PFSK-1 (cell line): Measurements from ENCODE around the gene CTIF.

ENCODE experiments used
- FOXP2 ChIP-seq: optimal IDR thresholded peaks from 2 replicates; pipeline ENCODE3; 2011; ENCODE audit warnings: borderline replicate concordance, control low read depth, inconsistent platforms; ENCODE audit not compliant: insufficient read depth; ENCODE audit errors: extremely low read length, extremely low read depth
- POLR2AphosphoS5 ChIP-seq: IDR thresholded peaks from 2 replicates; pipeline ENCODE4 v1.6.1; 2012; ENCODE audit warnings: low read depth, mild to moderate bottlenecking, control low read depth, low read length, moderate library complexity
- REST ChIP-seq, 2 experiments: IDR thresholded peaks; 2 replicates each; pipeline versions ENCODE4 v1.6.1 to v1.8.0; 2011 to 2012; ENCODE audit warnings: low read depth in 2 of 2, low read length in 2 of 2, control low read depth in 1 of 2, inconsistent platforms in 1 of 2, mild to moderate bottlenecking in 1 of 2, moderate library complexity in 1 of 2; ENCODE audit not compliant: insufficient read depth in 1 of 2
- SIN3A ChIP-seq: IDR thresholded peaks from 2 replicates; pipeline ENCODE4 v1.6.1; 2012; ENCODE audit warnings: mild to moderate bottlenecking, low read length, moderate library complexity, borderline replicate concordance; ENCODE audit not compliant: insufficient read depth
- TAF1 ChIP-seq: IDR thresholded peaks from 2 replicates; pipeline ENCODE4 v1.6.1; 2012; ENCODE audit warnings: low read length, control low read depth, borderline replicate concordance; ENCODE audit not compliant: insufficient read depth

CTIF gene

GRCh38 chr18:48905513-48905912 lies 366.7 kb downstream of the CTIF start:
- TF ChIP-seq FOXP2 = no peak
- no peak for TF ChIP-seq TAF1
- no peak for TF ChIP-seq REST (IDR thresholded peaks at IDR 0.05; ENCODE audit: insufficient read depth in 1 of 2, low read depth in 2 of 2, low read length in 2 of 2)
- TF ChIP-seq SIN3A = no peak
- no peak for TF ChIP-seq POLR2AphosphoS5

DNA sequence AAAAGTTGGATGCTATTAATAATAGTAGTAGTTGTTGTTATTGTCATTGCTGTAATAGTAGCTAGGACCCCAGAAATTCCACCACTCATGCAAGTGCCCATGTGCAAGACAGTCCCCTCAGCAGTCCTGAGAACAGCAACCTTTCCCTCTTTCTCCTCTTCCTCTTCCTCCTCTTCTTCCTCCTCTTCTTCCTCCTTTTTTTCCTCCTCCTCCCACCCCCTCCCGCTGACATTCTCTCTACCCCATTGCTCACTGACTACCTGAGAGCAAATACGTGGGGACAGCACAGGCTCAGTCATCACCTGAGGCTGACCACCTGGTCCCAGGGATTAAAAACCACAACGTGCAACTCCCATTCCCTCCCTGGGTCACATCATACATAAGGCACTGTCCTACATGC lies 370.1 kb downstream of the CTIF start:
- no peak for TF ChIP-seq FOXP2
- no peak for TF ChIP-seq SIN3A
- no peak for TF ChIP-seq TAF1
- TF ChIP-seq REST (IDR thresholded peaks at IDR 0.05; ENCODE audit: insufficient read depth in 1 of 2, low read depth in 2 of 2, low read length in 2 of 2) = no peak
- no peak for TF ChIP-seq POLR2AphosphoS5

DNA sequence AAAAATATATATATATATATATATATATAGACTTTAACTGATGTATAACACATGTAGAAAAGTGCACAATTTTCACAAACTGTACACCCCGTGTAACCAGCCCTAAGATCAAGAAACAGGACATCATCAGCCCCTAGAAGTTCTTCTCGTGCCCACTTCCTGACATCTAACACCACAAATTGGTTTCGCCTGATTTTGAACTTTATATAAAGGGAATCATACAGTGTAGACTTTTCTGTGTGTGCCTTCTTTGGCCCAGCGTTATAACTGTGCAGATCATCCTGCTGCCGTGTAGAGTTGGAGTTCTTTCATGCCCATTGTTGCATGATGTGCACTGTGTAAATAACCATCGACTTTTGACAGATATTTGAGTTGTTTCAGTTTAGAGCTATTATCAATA lies 370.9 kb downstream of the CTIF start:
- TF ChIP-seq TAF1 = no peak
- TF ChIP-seq SIN3A = no peak
- no peak for TF ChIP-seq FOXP2
- TF ChIP-seq REST (IDR thresholded peaks at IDR 0.05; ENCODE audit: insufficient read depth in 1 of 2, low read depth in 2 of 2, low read length in 2 of 2) = no peak
- TF ChIP-seq POLR2AphosphoS5 = no peak

GRCh38 chr18:48910972-48911545 lies 372.2 kb downstream of the CTIF start:
- TF ChIP-seq SIN3A (no peak), POLR2AphosphoS5 (no peak), TAF1 (no peak), FOXP2 (no peak), REST (IDR thresholded peaks at IDR 0.05; ENCODE audit: insufficient read depth in 1 of 2, low read depth in 2 of 2, low read length in 2 of 2) (no peak)
